Astrocyte (in vitro differentiated cells and primary cell): ENCODE measurements around the gene BAZ1A.

Experiments
- CTCF ChIP-seq: IDR thresholded peaks from 2 replicates; pipeline ENCODE4 v1.5.1; 2011; ENCODE audit warnings: low read depth, mild to moderate bottlenecking, inconsistent platforms, low read length, moderate library complexity; ENCODE audit not compliant: insufficient read depth
- EZH2 ChIP-seq: IDR thresholded peaks from 2 replicates; pipeline ENCODE4 v1.6.1; 2012; ENCODE audit warnings: mild to moderate bottlenecking, low read length, inconsistent platforms; ENCODE audit not compliant: insufficient read depth

GRCh38 chr14:34824826-34825225 is 50.3 kb downstream of the BAZ1A start:
- TF ChIP-seq CTCF (no peak), EZH2 (no peak)
